AG08396 (cell line): Measurements from ENCODE around the gene PHTF1.
"Not testable (repeated sequence)": the region's sequence is repeated elsewhere in the genome, so short reads cannot be mapped to it uniquely, and the experiment has no call there.

ENCODE experiments used
- DNase-seq: peaks from one replicate; pipeline ENCODE4 v3.0.0; 2012; ENCODE audit warnings: low spot score, mixed read lengths

PHTF1 gene

DNA sequence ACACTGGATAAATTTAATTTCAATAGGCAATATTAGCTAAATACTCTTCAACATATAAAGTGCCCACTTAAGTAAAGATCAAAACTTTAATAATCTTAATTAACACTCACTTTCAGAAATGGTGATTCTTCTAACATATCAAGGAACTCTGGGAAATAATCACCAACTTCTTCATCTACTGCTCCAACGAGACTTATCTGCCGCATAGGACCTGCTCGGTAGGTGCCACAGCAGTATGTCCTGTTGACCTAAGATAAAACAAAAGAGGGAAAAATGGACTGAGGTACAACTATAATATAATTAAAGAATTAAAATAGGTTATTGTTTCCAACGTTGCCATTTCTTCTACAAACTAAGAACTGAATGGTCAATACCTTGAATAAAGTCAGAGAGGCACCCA, 18.3 kb upstream of the PHTF1 start:
- no peak for DNase-seq

DNA sequence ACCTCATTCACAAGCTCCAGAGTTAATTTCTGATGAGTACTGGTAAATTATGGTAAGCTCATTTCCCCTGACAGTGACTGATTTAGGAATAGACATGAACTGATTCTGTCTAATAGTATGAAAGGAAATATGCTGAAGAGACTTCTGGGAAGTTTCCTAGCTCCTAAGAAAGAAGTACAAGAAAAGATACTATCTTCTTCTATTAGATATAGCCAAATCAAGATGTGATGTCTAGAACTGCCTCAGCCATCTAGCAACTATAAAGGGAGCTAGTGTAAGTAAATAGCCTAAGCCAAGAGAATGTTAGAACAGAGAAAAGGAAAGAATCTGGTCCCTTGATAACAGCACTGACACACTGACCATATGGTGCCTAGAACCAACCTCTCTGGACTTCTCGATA, 10.7 kb upstream of the PHTF1 start:
- DNase-seq = no peak

DNA sequence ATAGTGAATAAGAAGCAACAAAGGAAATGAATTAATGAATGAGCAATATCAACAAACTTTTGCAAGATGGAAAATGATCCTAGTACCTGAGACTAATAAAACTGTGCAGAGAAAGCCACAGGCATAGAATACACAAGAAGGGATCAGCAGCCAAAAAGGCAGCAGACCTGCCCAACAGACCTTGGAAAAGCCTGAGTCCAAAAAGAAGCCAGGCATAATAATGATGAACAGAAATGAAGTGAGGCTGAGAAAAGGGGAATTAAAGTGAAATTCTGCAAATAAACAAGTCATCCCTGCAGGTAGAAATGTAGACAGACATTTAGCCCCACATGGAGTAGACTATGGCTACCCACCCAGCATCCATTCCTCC, 10.3 kb upstream of the PHTF1 start:
- DNase-seq = no peak

DNA sequence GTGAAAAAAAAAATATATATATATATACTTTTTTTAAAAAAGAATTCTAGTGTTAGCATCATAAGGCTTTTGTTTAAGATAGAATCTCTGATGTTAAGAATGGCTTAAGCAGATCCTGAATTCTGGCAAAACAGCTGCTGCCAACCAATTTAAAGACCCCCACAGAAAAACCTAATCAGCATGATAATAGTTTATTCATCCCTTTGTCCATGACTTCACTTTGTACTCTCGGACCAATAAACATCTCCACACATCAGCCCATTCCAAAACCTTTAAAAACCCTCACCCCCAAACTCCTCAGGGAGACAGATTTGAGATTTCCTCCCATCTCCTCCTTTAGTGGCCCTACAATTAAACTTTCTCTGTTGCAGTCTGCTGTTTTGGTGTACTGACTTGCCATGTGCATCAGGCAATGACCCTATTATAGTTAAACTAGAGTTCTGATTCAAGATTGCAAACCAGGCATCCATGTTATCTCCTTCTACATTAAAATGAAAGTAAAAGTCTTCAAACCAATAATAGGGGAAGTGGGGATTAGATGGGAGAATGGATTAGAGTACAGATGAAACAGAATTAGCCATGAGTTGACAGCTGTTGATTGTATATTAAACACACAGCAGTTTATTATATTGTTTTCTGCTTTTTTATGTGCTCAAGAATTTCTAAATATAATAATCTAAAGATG, 9.8 kb upstream of the PHTF1 start:
- no peak for DNase-seq

DNA sequence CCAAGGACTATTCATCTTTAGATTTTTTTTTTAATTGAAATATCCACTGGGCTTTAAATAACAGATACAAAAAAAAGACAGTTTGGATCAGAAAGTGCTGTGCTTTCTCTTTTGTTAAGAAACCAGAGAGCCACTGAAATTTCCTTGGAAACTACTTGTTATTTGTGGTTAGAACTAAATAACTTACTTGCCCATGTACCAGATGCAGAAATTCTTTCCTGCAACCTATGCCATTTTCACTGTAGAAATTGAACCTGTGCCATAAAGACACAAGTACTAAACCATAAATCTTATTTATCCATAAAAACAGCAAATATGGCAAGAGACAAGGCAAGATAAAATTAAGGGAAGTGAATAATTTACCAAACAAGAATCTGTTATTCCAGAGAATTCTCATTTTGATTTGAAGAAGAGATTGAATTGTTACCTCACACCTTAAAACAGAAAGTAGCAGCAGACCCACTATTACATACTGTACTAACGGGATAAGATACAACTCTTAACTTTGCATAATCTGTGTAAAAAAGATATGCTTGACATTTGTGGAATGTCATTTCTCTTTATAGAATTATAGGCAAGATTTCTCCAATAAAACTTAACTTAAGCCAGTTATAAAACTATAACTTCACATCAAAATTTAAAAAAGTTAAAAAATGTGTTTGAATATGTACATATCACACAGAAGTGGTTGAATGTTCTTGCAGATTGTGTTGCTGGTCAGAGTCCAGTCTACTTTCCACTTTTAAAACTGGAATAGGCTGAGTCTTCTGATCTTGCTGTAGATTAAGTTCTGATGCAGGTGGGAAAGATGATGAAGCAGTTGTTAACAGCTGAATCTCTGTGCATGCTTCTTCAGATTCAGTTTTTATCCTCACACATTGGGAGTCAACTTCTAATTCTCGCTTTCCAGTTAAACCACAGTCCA, 6.3 kb upstream of the PHTF1 start:
- DNase-seq = no peak

DNA sequence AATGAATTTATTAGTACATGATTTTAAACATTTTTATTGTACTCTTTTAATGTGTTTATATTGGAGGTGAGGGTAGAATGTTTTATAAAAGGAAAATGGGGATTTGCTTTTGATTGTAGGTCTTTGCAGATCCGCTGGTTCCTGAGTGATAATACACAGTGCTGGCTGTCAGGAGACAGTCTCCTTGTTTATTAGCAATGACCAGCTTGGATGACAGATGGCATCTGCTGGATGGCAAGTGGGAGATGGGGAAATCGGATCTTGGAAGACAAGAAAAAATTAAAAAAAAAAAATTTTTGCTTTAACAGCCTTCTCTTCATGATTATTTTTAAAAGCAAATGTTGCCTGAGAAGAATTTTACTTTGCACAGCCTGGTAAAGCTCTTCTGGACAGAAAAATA, 4.4 kb upstream of the PHTF1 start:
- no peak for DNase-seq

DNA sequence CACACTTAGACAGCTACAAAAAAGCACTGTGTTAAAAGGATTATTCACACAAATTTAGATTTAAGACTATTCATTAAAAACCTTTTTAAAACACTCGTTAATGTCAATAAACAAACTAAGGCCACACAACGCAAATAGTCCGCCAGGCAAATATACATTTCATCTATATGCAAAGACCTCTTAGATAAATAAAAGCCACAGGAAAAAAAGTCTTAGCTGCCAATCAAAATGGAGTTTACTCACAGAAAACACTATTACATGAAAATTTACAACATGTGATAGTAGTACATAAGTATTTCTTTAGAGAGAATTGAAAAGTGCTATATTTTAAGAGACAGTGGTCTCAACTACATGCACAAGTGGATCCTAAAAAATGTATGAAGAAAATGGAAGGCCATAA, 2.7 kb upstream of the PHTF1 start:
- DNase-seq = no peak

DNA sequence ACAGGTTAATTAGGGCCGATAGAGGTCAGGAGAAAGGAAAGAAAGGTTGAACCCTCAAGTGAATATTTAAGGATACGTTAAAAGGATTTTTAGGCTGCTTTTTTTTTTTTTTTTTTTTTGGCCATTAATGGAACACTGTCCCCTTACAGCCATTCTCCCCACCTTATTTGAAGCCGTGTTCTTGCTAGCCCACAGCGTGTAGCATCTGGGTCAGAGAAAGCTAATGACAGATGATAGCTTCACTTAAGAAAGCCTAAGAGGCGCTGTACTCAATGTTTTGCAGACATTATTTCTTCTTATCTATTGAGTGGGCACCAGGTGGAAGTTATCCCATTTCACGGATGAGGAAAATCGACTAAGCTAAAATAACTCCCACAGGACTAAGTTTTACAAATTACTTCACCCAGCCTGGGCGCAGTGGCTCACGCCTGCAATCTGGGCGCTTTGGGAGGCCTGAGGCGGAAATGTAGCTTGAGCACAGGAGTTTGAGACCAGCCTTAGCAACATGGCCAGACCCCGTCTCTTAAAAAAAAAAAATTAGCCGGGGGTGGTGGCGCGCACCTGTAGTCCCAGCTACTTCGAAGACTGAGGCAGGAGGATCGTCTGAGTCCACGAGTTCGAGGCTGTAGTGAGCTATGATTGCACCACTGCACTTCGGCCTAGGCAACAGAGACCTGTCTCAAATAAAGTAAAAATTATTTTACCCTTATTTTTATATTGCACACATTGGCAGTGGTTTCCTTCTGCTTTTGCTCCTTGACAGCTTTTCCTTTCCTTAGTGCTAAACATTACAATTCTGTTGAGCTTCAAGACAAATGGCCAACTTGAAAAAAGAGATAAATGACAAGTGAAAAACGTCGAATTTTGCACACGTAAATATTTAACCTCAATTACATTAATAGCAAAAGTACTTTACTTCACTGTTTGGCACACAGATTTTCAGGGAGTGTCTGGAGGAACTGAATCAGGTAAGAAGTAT, 1.1 kb upstream of the PHTF1 start:
- DNase-seq = no peak

DNA sequence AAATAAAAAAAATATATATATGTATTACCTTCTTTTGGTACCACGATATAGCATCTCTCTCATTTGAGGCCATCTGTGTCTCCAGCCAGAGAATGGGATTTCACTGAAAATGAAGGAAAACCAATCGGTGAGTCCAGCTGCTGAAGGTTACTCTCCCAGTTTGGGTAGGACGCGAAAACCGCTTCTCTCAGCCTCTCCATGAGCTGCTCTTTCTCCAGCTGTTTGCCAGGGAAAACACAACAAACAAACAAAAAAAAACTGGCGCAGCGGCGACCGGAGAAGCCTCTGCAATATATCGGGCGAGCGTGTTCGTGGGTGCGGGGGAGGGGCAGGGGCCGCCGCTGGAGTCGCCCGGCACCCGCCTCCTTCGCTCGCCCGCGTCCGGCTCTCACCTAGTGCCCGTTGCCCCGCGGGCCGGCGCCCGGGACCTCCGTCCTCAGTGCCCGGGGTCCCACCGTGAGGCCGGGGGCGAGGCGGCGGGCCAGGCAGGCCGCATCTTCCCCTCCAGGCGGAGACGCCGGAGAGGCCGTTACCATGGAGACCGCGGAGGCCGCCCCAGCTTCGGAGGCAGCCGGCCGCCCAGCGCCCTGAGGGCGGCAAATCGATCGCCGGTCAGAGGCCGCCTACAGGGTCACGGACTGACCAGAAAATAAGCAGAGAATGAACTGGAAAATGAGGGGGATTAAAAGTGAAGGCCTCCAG, 504 bp downstream of the PHTF1 start:
- DNase-seq = peak; percentile 80

DNA sequence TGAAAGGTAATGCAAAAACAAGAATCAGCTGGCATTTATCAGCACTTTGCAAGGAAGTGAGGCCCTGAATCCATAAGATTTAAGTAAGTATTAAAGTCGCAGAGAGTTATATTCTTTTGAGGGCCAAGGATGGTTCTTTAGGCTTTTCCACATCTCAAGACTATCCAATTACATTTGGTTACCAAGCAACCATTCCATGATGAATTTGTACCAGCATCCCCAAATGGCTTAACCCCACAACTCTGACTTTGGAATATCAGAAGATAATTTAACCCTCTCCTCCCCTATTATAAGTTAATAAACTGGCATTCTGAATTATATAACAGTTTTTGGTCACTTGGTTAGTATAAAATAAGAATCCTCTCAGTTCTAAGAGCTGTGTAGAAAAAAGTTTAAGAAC, 2.8 kb downstream of the PHTF1 start:
- no peak for DNase-seq

DNA sequence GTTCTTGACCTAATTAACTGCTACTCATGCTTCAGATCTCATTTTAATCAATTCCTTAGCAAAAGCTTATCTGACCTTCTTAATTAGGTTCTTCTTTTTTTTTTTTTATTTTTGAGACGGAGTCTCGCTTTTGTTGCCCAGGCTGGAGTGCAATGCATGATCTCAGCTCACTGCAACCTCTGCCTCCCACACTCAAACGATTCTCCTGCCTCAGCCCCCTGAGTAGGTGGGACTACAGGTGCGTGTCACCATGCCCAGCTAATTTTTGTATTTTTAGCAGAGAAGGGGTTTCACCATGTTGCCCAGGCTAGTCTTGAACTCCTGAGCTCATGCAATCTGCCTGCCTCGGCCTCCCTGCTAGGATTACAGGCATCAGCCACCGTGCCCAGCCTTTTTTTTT, 6.0 kb downstream of the PHTF1 start:
- not testable (repeated sequence) for DNase-seq

DNA sequence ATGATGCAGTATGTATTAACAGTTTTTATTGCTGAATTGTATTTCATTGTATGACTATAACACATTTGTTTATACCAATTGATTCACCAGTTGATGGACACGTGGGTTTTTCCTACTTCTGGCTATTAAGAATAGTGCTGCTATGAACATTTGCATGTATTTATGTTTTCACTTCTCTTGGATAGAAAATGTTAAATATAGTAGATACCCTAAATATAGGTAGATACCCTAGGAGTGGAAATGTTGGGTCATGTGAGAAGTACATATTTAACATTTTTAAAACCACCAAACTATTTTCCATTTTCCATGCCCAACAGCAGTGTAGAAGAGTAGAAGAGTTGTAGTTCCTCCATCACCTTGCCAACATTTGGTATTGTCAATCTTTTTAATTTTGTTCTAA, 7.8 kb downstream of the PHTF1 start:
- DNase-seq = no peak

DNA sequence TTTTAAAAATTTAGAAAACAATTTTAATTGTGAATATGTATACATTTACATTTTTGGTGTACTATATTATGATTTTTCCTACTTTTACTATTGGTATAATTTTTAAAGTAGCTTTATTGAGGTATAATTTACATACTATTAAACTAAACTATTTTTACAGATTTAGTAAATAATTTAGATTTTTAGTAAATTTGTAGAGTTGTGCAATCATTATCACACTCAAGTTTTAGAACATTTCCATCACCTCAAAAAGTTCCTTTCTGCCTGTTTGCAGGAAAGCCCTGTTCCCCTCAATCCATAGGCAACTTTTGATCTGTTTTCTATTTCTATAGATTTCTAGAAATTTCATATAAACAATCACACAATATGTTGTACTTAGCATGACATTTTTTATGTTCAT, 8.2 kb downstream of the PHTF1 start:
- DNase-seq = no peak

DNA sequence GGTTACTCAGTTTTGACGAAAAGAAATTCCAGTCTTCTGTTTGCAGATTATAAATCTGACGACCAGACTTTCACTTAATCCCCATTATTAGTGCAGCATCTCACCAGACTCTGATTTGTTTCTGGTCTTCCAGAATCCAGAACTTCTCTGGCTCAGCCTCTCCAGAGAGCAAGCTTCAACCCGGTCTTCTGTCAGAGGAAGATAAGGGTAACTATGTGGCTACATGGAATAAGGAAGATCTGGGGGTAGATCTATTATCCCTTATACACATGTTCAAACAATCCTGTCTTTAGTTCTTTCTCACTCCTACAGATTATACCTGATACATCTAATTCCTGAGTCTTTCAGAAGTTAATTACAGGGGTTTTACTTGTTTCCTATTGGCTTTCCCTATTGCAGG, 9.9 kb downstream of the PHTF1 start:
- DNase-seq = no peak

DNA sequence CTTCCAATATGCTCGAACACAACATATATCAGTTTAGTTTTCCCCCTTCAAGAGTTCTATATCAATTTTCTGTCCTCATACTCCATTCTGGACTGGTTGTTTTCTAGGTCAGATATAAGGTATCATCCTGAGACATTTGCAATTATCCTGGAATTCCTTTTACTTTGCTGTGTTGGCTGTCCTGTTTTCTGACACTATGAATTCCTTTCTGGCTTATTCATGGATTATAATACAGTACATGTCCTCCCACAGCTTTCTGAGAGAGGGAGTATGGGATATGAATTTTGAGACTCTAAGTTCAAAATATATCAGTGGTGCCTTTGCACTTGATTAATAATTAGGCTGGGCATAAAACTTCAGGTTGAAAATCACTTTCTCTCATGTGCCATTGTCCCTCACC, 11.9 kb downstream of the PHTF1 start:
- DNase-seq = peak; percentile 30

DNA sequence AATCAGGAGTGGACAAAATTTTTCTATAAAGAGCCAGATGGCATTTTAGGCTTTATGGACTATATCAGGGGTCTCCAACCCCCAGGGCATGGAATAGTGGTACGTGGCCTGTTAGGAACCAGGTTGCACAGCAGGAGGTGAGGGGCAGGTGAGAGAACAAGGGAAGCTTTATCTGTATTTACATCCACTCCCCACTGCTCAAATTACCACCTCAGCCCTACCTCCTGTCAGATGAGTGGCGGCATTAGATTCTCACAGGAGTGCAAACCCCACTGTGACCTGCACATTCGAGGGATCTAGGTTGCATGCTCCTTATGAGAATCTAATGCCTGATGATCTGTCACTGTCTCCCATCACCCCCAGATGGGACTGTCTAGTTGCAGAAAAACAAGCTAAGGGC, 13.9 kb downstream of the PHTF1 start:
- DNase-seq = no peak

DNA sequence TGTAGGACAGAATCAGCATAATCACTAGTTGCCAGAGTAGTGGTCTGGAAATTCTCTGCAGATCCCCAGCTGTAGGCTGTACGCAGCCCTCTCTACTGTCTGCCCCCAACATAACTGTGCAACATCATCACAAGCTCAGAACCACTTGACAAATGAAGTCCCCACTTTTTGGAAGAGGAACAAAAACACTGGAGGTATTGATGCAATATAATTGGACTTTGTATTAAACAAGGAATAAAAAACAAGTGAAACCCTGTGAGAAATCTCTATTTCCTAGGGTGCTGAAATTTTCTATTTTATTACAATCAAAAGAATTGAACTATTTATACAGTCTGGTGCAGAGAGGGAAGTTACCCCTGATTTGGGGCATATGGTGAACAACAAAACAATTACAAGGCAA, 15.2 kb downstream of the PHTF1 start:
- DNase-seq = no peak

DNA sequence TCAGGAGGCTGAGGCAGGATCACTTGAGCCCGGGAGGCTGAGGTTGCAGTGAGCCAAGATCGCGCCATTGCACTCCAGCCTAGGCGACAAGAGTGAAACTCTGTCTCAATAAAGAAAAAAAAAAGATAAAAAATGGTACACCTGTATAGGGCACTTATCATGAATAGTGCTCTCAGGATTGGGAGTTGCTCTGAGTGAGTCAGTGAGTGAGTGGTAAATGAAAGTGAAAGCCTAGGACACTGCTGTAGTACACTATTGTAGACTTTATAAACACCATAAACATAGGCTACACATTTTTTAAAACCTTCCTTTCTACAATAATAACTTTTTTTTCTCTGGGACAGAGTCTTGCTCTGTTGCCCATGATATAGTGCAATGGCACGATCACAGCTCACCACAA, 16.8 kb downstream of the PHTF1 start:
- no peak for DNase-seq

DNA sequence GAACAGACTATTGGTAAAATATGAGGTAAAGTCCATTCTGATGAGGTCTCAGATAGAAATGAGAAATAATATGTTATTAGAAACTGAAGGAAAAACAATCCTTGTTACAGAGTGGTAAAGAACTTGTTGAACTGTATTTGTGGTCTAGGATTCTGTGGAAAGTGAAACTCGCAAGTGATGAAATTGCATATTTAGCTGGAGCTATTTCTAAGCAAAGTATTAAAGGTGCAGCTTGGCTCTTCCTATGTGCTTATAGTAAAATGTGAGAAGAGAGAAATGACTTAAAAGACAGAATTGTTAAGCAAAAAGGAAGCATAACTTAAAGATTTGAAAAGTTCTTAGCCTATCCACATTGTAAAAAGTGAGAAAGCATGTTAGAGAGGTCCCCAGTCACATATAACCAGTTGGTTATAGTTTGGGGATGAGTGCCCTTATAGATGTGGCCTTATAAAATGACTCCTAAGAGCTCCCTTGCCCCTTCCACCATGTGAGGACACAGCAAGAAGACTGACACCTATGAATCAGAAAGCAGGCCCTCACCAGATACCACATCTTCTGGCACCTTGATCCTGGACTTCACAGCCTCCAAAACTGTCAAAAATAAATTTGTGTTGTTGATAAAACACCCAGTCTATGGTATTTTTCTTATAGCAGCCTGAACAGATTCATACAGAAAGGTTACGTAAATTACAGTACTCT, 24.8 kb downstream of the PHTF1 start:
- no peak for DNase-seq

DNA sequence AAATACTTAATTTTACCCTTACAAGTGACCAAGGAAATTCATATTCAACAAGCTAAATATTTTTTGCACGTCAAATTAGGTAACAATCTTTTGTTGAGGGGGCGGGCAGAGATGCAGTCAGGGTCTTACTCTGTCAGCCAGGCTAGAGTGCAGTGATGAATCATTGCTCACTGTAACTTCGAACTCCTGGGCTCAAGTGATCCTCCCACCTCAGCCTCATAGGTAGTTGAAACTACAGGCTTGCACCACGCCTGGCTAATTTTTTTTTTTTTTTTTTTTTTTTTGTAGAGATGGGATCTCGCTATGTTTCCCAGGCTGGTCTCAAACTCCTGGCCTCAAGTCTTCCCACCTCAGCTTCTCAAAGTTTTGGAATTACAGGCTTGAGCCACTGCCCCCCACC, 26.5 kb downstream of the PHTF1 start:
- DNase-seq = no peak

DNA sequence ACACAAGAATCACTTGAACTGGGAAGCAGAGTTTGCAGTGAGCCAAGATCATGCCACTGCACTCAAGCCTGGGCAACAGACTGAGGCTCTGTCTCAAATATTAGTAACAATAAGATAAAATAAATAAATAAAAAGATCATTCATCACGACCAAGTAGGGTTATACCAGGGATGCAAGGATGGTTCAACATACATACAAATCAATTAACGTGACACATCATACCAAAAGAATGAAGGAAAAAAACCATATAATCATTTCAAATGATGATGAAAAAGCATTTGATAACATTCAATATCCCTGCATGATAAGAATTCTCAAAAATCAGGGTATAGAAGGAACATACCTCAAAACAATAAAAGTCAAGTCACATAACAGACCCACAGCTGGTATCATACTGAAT, 38.3 kb downstream of the PHTF1 start:
- no peak for DNase-seq
